ENCODE data around the gene DIAPH3.

The DIAPH3 gene

DNA sequence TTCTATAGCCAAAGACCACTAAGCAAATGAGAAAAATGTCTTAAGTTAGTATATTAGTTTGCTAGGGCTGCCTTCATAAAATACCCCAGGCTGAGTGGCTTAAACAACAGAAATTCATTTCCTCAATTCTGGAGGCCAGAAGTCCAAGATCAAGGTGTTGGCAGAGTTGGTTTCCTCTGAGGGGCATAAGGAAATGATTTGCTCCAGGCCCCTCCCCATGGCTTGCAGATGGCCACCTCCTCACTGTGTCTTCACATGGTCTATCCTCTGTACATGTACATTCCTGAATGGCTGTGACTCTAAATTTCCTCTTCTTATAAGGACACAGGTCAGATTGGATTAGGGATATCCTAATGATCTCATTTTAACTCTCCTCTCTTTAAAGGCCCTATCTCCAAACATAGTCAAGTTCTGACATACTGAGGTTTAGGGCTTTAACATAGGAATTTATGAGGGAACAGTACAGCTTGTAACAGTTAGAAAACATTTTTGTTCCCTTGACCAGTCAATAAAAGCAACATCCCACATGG is 307.4 kb downstream of the DIAPH3 start:
- ChIA-PET CTCF (no interaction called here), POLR2A (no interaction called here)
- Histone ChIP-seq H3K4me3 (ENCODE audit: low read depth, low read length) (no peak overlapping the region), H3K9me3 (ENCODE audit: control insufficient read depth, insufficient read depth, low read depth, low read length) (no peaks in the 10 kb centered on the region), H3K4me1 (ENCODE audit: control insufficient read depth, insufficient read depth, low read length) (no peaks in the 10 kb centered on the region), H3K36me3 (ENCODE audit: control insufficient read depth in 2 of 2, insufficient read depth in 1 of 2, low read length in 2 of 2) (no peaks in the 10 kb centered on the region), H3K27ac (ENCODE audit: extremely low read depth, low read depth, low read length) (no peak overlapping the region)
- no peak for TF ChIP-seq ZNF175 (tag by site-specific recombination; IDR thresholded peaks at IDR 0.05)
- no peak for TF ChIP-seq SP7 (tag by site-specific recombination; IDR thresholded peaks at IDR 0.05)
- no peak for TF ChIP-seq ZNF202 (tag by site-specific recombination; IDR thresholded peaks at IDR 0.05; ENCODE audit: borderline replicate concordance)
- no peak for TF ChIP-seq ZSCAN30 (tag by site-specific recombination; IDR thresholded peaks at IDR 0.05)
- no peak for TF ChIP-seq ZNF274 (IDR thresholded peaks at IDR 0.05; ENCODE audit: low read length)
- no peak for TF ChIP-seq ZNF274 (tag by site-specific recombination; IDR thresholded peaks at IDR 0.05; ENCODE audit: borderline replicate concordance)
- TF ChIP-seq ZNF514 (tag by site-specific recombination; IDR thresholded peaks at IDR 0.05): no peak
- no peak for TF ChIP-seq ZNF132 (tag by site-specific recombination; IDR thresholded peaks at IDR 0.05; ENCODE audit: borderline replicate concordance)
- TF ChIP-seq, protein P1, sequence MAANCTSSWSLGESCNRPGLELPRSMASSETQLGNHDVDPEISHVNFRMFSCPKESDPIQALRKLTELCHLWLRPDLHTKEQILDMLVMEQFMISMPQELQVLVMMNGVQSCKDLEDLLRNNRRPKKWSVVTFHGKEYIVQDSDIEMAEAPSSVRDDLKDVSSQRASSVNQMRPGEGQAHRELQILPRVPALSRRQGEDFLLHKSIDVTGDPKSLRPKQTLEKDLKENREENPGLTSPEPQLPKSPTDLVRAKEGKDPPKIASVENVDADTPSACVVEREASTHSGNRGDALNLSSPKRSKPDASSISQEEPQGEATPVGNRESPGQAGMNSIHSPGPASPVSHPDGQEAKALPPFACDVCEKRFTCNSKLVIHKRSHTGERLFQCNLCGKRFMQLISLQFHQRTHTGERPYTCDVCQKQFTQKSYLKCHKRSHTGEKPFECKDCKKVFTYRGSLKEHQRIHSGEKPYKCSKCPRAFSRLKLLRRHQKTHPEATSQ (tag by site-specific recombination; IDR thresholded peaks at IDR 0.05): no peak
- TF ChIP-seq, protein P2, sequence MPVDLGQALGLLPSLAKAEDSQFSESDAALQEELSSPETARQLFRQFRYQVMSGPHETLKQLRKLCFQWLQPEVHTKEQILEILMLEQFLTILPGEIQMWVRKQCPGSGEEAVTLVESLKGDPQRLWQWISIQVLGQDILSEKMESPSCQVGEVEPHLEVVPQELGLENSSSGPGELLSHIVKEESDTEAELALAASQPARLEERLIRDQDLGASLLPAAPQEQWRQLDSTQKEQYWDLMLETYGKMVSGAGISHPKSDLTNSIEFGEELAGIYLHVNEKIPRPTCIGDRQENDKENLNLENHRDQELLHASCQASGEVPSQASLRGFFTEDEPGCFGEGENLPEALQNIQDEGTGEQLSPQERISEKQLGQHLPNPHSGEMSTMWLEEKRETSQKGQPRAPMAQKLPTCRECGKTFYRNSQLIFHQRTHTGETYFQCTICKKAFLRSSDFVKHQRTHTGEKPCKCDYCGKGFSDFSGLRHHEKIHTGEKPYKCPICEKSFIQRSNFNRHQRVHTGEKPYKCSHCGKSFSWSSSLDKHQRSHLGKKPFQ (tag by site-specific recombination; IDR thresholded peaks at IDR 0.05): no peak
- TF ChIP-seq, protein P3, sequence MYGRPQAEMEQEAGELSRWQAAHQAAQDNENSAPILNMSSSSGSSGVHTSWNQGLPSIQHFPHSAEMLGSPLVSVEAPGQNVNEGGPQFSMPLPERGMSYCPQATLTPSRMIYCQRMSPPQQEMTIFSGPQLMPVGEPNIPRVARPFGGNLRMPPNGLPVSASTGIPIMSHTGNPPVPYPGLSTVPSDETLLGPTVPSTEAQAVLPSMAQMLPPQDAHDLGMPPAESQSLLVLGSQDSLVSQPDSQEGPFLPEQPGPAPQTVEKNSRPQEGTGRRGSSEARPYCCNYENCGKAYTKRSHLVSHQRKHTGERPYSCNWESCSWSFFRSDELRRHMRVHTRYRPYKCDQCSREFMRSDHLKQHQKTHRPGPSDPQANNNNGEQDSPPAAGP (tag by site-specific recombination; IDR thresholded peaks at IDR 0.05): no peak

DNA sequence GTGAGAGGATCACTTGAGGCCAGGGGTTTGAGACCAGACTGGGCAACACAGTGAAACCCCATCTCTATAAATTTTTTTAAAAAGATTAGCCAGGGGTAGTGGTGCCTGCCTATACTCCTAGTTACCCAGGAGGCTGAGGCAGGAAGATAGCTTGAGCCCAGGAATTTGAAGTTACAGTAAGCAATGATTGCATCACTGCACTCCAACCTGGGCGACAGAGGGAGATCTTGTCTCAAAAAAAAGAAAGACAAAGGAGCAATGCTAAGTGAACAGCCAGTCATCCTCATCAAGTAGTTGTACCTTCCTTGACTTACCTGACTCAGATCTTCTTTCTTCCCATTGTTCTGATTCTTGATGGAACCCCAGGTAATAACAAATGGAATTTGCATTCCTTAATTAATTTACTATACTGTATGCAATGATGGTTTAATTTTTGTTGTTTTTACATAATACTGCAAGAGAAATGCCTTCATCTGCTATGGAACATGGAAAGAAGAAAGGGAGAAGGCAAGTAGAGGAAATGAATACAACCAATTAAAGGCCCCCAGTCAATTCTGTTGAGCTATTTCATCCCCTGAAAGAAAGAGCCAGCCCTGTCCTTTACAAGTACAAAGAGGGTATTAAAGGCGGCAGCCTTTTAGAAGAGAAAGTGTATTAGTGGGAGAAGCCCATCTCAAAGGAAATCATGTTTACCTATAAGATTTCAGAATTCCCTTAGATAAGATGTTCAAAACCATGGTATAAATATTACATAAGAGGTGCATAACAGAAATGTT is 316.7 kb downstream of the DIAPH3 start:
- H3K27ac ChIP-seq (ENCODE audit: extremely low read depth, low read depth, low read length): no peak overlapping the region
- no peaks in the 10 kb centered on the region for H3K36me3 ChIP-seq (ENCODE audit: control insufficient read depth in 2 of 2, insufficient read depth in 1 of 2, low read length in 2 of 2)
- POLR2A ChIA-PET: no interaction called here
- CTCF ChIA-PET: interaction anchor here (0.6 to 1.0 kb wide), 2 partner anchors 26 to 481 kb away, joined by 3 read pairs; no protein-coding TSS in a partner anchor
- no peaks in the 10 kb centered on the region for H3K4me1 ChIP-seq (ENCODE audit: control insufficient read depth, insufficient read depth, low read length)
- H3K4me3 ChIP-seq (ENCODE audit: low read depth, low read length): no peak overlapping the region
- H3K9me3 ChIP-seq (ENCODE audit: control insufficient read depth, insufficient read depth, low read depth, low read length): no peaks in the 10 kb centered on the region
- no peak for TF ChIP-seq ZNF211 (tag by site-specific recombination; IDR thresholded peaks at IDR 0.05; ENCODE audit: low read depth)

DNA sequence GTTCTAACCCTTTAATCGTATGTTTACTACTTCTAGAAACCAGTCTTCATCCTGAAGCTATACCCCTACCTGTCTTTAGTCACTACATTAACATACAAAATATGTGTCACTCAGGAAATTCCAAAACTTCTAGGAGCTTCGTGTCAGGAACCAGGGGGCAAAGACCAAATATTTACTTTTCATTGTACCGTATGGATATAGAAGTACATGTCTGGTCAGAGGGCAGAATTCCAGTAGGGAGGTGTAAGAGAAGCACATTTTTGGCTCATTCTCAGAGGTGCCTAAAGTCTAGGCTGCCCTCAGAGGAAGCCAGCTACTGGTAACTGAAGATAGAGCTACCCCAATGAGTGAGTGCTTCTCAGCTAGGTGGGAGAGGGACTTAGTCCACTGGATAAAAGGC is 320.7 kb downstream of the DIAPH3 start:
- ChIA-PET CTCF (interaction anchor here (0.7 kb wide), 1 partner anchor 165 kb away, joined by 3 read pairs; no protein-coding TSS in a partner anchor), POLR2A (no interaction called here)
- Histone ChIP-seq H3K9me3 (ENCODE audit: control insufficient read depth, insufficient read depth, low read depth, low read length) (no peaks in the 10 kb centered on the region), H3K4me3 (ENCODE audit: low read depth, low read length) (no peak overlapping the region), H3K36me3 (ENCODE audit: control insufficient read depth in 2 of 2, insufficient read depth in 1 of 2, low read length in 2 of 2) (no peaks in the 10 kb centered on the region), H3K4me1 (ENCODE audit: control insufficient read depth, insufficient read depth, low read length) (no peaks in the 10 kb centered on the region), H3K27ac (ENCODE audit: extremely low read depth, low read depth, low read length) (no peak overlapping the region)
- no peak for TF ChIP-seq KLF9 (tag by site-specific recombination; IDR thresholded peaks at IDR 0.05; ENCODE audit: low read depth)

DNA sequence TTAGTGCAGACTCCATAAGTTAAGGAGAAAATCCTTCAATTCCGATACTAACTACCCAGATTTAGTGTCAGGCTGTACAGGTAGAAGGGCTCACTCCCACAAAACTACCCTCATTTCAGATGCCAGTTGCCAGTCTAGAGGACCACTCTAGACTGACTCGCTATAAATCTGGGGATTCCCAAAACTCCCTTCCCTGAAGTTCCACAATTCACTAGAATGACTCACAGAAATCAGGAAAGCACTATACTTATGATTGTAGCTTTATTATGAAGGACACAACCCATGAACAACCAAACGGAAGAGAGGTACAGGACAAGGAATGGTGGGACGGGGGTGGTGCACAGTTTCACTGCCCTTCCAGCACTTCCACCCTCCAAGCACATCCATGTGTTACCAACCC is 321.2 kb downstream of the DIAPH3 start:
- no peaks in the 10 kb centered on the region for H3K4me1 ChIP-seq (ENCODE audit: control insufficient read depth, insufficient read depth, low read length)
- H3K4me3 ChIP-seq (ENCODE audit: low read depth, low read length): no peak overlapping the region
- no peaks in the 10 kb centered on the region for H3K36me3 ChIP-seq (ENCODE audit: control insufficient read depth in 2 of 2, insufficient read depth in 1 of 2, low read length in 2 of 2)
- no peaks in the 10 kb centered on the region for H3K9me3 ChIP-seq (ENCODE audit: control insufficient read depth, insufficient read depth, low read depth, low read length)
- ChIA-PET POLR2A (no interaction called here), CTCF (interaction anchor here (0.7 kb wide), 1 partner anchor 165 kb away, joined by 3 read pairs; no protein-coding TSS in a partner anchor)
- H3K27ac ChIP-seq (ENCODE audit: extremely low read depth, low read depth, low read length): no peak overlapping the region
- no peak for TF ChIP-seq ZNF266 (tag by site-specific recombination; IDR thresholded peaks at IDR 0.05; ENCODE audit: low read depth)
- TF ChIP-seq ZNF16 (tag by site-specific recombination; IDR thresholded peaks at IDR 0.05; ENCODE audit: low read depth): no peak
- TF ChIP-seq, protein P2 (tag by site-specific recombination; IDR thresholded peaks at IDR 0.05): no peak
- no peak for TF ChIP-seq TRIM28 (IDR thresholded peaks at IDR 0.05; ENCODE audit: borderline replicate concordance, low read length)
- no peak for TF ChIP-seq SP3 (tag by site-specific recombination; IDR thresholded peaks at IDR 0.05)
- no peak for TF ChIP-seq ZFP37 (tag by site-specific recombination; IDR thresholded peaks at IDR 0.05)
- TF ChIP-seq ZNF664 (tag by site-specific recombination; IDR thresholded peaks at IDR 0.05): no peak
- no peak for TF ChIP-seq ZSCAN30 (tag by site-specific recombination; IDR thresholded peaks at IDR 0.05)
